GM21515 (cell line): Measurements from ENCODE around the gene MAD1L1.
"Not testable (repeated sequence)": the region's sequence is repeated elsewhere in the genome, so short reads cannot be mapped to it uniquely, and the experiment has no call there.

ENCODE experiments used
- ATAC-seq: cut with Tn5 transposase; IDR thresholded peaks from one replicate; pipeline ENCODE4 v1.9.1; 2021; ENCODE audit not compliant: unreplicated experiment

The MAD1L1 gene

DNA sequence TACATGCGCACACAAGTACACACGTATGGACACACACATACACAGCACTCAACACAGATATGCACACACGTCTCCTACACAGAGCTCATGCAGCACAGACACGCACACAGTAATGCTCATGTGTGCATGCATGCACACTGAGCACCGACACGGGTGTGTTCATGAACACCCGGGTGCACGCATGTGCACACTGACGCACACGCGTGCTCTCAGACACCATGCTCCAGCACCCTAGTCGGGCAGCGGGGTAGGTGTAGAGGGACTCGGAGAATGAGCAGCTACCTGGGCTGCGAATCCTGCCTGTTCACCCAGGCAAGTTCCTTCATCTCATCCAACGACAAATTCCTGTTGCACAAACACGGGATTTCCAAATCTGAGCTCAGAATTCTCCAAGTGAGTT is 184.7 kb downstream of the MAD1L1 start:
- ATAC-seq: no peak

DNA sequence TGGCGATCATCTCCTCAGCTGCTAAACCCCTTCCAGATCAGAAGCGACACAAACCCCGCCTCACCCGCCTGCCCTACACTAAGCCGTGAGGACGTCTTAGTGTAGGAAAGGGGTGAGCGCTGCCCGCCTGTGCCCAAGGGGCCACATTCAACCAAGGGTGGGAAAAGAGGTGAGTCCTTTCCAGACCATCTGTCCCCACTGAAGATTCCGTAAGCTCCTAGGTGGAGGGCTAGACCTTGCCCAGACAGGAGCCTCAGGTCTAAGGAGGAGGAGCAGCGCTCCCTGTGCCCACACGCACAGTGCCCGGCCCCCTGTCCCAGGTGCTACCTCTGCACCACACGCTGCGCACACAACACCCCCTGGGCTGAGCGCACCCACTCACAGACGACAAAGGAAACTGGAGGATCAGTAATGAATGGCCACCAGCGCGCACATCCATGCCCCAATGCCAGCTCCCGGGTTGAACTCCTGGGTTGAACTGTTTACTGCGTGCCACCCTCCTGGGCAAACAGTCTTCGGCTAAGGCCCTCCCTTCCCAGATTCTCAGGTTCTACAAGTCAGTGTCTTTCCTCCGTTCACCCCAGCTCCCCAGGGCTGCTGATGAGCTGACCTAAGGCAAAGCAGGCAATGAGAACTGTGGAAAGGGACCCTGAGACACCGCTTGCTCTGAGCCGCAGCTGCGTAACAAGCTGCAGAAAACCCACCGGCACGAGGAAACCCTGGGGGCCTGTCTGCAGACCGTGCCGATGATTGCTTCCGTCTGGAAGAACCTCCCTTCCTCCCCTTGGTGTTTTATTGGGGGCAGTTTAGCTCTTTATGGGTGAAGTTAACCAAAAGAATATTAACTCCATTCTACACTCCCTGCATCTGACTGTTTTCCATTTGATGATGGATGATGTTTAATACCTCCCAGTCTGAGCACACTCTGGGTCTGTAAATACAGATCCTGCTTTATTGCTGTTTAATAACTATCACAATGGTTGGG is 185.9 kb downstream of the MAD1L1 start:
- ATAC-seq: no peak

DNA sequence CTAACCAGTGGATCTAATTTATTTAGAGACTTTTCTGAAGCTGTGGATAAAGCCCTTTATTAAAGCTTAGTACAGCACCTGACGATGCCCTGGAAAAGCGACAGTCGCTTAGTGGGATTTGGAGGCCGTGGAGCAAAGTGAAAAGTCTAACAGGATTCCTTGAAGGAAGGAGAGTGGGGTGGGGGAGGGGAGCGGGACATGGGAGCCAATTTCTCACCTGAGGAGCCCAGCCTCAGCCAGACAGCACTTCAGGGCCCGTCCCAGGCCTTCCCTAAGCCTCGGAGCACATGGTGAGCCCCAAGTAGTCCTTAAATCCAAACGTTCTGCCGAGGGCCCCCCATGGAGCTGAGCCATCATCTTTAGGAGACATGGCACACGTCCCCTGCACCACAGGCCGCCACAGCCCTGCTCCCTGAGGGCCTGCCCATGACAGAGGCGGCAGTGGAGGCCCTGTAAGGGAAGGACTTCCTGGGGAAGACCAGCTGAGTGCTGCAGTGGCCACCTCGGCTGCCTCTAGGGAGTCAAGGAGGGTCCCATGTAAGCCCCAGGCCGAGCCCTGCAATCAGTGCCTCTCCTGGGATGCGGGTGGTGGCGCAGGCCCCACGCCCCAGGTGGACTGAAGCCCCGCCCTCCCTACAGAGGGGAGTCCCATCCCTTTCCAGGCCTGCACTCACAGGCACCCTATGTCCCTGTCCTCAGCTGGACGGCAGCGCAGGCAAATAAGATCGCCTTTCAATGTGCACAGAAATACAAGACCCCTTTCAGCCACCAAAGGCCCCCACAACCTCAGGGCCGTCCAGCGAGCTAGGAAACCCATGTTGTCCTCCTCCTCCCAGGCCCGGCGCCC is 187.0 kb downstream of the MAD1L1 start:
- no peak for ATAC-seq

- ATAC-seq: no peak
Observed at GRCh38 chr7:2044883-2045471, 187.8 kb downstream of the MAD1L1 start.

DNA sequence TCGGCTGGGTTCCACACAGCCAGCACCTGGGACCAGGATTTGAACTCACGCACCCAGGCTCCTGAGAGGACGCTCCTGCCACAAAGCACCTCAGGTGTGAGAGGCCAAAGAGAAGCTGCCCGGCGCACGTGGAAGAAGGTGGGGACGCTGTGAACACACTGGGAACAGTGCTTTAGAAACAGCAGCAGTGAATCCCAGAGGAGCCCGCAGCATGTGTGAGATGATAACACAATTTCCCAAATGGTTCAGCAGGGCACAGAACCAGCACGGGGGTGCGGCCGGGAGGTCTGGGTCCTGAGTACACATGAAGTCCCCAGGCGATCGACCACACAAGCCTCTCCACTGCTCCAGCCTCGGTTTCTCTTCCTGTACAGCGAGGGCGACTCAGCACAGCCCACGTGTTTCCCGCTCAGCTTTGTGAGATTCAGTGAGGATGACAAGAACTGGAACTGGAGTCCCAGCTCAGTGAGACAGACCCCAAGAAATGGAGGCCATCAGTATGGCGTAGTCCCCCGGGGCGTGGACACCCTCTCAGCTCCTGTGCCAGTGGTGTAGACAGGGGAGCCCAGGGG is 188.3 kb downstream of the MAD1L1 start:
- ATAC-seq: no peak

- no peak for ATAC-seq
Observed at GRCh38 chr7:2043316-2044039, 189.3 kb downstream of the MAD1L1 start.

DNA sequence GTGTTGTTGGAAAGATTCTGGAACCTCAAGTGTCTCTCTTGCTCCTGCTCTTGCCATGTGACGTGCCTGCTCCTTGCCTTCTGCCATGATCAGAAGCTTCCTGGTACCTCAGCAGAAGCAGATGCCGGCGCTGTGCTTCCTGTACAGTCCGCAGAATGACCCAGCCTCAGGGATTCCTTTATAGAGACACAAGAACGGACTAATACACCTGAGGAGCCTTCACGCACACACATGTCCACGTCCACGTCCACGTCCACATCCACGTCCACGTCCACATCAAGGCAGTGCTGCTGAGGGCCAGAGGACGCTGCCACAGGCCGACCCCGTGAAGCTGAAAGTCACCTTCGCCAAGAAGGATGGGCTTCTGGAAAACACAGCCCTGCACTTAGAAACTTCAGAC is 190.1 kb downstream of the MAD1L1 start:
- no peak for ATAC-seq

DNA sequence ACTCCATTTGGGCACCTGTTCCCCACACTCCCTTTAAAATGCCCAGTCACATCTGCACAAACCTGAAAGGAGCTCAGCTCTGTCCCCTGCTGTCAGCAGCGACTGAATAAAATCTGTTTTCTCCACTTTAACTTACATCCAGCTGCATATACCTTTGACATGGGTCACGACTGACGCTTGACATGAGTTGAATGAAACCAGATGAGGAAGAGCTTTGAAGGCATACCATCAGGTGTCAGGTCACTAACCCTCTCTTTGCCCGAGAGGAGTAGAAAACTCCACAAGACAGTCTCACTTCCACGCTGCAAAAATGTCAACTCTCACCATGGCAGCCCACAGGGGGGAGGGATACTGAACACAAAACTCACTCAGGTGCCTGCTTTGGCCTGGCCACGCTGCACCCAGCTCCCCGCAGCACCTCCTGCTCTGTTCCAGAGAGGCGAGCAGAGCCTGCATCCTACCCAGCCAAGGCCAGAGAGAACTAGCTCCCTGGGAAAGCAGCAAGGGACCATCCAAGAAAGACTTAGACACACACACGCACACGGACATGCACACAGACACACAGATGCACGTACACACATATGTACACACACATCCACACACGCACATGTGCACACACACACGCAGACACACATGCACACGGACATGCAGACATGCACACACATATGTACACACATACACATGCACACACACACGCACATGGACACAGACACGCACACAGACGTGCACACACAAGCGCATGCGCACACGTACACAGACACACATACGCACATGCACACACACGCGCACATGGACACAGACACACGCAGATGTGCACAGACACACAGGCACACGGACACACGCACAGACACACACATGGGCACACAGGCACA is 191.0 kb downstream of the MAD1L1 start:
- ATAC-seq: no peak

- no peak for ATAC-seq
Observed at GRCh38 chr7:2040893-2041270, 191.9 kb downstream of the MAD1L1 start.

DNA sequence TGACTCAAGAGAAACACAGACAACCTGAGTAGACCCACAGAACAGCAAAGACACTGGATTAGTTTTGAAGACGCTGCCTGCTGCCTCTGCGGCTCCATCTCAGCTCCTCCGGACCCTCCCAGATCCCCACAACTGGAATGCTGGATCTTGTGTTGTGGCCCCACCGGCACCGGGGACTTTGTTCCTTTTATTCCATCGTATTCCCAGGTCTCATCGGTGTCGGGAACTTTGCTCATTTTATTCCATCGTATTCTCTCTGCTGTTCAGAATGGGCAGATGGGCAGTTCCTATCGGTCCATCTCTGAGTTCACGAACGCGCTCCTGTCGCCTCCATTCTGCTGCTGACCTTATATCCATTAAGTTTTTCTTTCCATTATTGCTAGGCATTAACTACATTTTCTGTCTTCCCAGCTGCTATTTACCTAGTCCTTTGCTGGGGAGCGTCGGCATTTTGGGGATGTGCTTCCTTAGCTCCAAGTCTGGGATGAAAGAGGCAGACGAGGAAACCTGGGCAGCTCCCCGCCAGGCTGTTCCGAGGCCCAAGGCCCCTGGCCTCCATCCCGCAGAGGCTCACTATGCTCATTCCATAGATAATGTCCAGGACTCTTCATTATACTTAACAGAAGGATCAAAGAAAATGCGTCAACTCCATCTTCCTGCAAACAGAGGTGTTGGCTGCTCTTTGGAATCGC is 192.4 kb downstream of the MAD1L1 start:
- ATAC-seq: no peak

DNA sequence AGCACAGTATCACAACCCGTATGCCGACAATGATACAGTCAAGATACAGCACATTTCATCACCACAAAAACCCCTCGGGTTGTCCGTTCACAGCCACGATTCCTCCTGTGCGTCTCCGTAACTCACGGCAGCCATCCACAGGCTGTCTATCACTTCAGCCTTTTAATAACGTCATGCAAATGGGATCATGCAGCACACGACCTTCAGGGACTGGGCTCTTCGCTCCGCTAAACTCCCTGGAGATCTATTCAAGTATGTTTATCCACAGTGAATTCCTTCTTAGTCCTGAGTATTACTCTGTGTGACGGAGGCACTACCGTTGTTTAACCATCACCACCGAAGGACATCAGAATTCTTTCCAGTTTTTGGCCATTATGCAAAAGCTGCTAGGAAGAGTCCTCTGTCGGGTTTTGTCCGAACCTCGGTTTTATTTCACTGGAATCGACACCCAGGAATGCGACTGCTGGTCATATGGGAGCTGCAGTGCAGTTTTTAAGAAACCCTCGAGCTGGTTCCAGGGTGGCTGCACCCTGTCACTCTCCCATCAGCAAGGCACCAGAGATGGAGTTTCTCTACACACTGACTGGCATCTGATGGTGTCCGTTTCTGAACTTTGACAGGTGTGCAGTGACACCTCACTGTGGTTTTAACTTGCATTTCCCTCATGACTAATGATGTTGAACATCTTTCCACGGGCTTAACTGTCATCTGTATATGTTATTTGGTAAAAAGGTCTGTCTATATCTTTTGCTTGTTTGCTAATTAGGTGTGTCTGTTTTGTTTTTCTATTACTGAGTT is 193.6 kb downstream of the MAD1L1 start:
- ATAC-seq: no peak

- ATAC-seq: peak; percentile 47
Observed at GRCh38 chr7:2037808-2038522, 194.8 kb downstream of the MAD1L1 start.

- ATAC-seq: no peak
Observed at GRCh38 chr7:2037301-2037807, 195.4 kb downstream of the MAD1L1 start.

DNA sequence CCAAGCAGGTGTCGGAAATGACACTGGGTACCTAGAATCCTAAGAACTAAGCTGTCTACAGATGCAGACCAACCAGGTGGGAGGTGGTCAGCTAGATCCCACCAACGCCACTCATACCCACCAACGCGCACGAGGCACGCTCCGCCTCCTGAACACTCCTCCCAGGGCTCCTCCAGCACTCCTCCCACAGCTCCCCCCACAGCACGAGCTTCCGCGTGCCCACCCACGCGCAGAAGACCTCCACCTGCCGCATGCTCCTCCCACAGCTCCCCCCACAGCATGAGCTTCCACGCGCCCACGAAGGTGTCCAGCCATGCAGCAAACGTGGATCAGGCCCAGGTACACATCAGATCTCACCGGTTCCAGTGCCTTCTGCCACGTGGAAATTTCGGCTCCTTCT is 196.0 kb downstream of the MAD1L1 start:
- no peak for ATAC-seq

DNA sequence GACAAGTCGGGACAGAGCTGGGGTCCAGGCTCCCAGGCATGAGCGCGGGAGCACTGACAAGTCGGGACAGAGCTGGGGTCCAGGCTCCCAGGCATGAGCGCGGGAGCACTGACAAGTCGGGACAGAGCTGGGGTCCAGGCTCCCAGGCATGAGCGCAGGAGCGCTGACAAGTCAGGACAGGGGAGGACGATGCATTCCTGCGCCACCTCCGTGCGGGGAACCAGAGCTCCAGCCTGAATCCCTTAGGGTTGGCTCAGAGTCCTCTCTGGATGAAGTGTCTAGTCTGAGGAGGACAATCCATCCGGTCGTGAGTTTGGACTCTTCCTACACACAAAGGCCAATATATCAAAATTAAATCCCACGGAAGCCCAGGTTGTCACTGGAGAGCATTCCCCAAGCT is 196.5 kb downstream of the MAD1L1 start:
- ATAC-seq: not testable (repeated sequence)

GRCh38 chr7:2034291-2035201 is 198.2 kb downstream of the MAD1L1 start:
- ATAC-seq: no peak
